ENCODE measurements around the gene ZDHHC5. TPM values are rescaled to one million over a fixed set of nuclear protein-coding genes. Genes with fewer than 3 reads are reported as not detected.

ZDHHC5 gene
- total and polyA plus RNA-seq, 2 of the 13 experiments (the other 11 are each of a cell fraction or from before 2014, with no cell fraction given): 26.6 to 34.0 TPM

GRCh38 chr11:57741132-57742086, 73.5 kb downstream of the ZDHHC5 start, which contains the start of gene SELENOH (continued):
- TF ChIP-seq TIGD3 (CRISPR knock-in tag; IDR thresholded peaks at IDR 0.05; ENCODE audit: borderline replicate concordance): no peak
- no peak for TF ChIP-seq PLRG1 (conservative IDR thresholded peaks at IDR 0.05)
- no peak for TF ChIP-seq ZBTB39 (CRISPR knock-in tag; IDR thresholded peaks at IDR 0.05)
- TF ChIP-seq, protein P1, sequence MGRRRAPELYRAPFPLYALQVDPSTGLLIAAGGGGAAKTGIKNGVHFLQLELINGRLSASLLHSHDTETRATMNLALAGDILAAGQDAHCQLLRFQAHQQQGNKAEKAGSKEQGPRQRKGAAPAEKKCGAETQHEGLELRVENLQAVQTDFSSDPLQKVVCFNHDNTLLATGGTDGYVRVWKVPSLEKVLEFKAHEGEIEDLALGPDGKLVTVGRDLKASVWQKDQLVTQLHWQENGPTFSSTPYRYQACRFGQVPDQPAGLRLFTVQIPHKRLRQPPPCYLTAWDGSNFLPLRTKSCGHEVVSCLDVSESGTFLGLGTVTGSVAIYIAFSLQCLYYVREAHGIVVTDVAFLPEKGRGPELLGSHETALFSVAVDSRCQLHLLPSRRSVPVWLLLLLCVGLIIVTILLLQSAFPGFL (CRISPR knock-in tag; IDR thresholded peaks at IDR 0.05): no peak
- no peak for TF ChIP-seq TEF (CRISPR knock-in tag; IDR thresholded peaks at IDR 0.05)
- peak; percentile 35; the same call in 1 of the 2 replicates for TF ChIP-seq SALL2 (CRISPR knock-in tag; IDR thresholded peaks at IDR 0.05)
- TF ChIP-seq, protein P2, sequence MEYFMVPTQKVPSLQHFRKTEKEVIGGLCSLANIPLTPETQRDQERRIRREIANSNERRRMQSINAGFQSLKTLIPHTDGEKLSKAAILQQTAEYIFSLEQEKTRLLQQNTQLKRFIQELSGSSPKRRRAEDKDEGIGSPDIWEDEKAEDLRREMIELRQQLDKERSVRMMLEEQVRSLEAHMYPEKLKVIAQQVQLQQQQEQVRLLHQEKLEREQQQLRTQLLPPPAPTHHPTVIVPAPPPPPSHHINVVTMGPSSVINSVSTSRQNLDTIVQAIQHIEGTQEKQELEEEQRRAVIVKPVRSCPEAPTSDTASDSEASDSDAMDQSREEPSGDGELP (IDR thresholded peaks at IDR 0.05; ENCODE audit: borderline replicate concordance, low read depth): no peak
- TF ChIP-seq RCOR2 (CRISPR knock-in tag; IDR thresholded peaks at IDR 0.05): no peak
- TF ChIP-seq, protein P3, sequence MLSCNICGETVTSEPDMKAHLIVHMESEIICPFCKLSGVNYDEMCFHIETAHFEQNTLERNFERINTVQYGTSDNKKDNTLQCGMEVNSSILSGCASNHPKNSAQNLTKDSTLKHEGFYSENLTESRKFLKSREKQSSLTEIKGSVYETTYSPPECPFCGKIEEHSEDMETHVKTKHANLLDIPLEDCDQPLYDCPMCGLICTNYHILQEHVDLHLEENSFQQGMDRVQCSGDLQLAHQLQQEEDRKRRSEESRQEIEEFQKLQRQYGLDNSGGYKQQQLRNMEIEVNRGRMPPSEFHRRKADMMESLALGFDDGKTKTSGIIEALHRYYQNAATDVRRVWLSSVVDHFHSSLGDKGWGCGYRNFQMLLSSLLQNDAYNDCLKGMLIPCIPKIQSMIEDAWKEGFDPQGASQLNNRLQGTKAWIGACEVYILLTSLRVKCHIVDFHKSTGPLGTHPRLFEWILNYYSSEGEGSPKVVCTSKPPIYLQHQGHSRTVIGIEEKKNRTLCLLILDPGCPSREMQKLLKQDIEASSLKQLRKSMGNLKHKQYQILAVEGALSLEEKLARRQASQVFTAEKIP (CRISPR knock-in tag; IDR thresholded peaks at IDR 0.05; ENCODE audit: borderline replicate concordance): no peak
- TF ChIP-seq, protein P4, sequence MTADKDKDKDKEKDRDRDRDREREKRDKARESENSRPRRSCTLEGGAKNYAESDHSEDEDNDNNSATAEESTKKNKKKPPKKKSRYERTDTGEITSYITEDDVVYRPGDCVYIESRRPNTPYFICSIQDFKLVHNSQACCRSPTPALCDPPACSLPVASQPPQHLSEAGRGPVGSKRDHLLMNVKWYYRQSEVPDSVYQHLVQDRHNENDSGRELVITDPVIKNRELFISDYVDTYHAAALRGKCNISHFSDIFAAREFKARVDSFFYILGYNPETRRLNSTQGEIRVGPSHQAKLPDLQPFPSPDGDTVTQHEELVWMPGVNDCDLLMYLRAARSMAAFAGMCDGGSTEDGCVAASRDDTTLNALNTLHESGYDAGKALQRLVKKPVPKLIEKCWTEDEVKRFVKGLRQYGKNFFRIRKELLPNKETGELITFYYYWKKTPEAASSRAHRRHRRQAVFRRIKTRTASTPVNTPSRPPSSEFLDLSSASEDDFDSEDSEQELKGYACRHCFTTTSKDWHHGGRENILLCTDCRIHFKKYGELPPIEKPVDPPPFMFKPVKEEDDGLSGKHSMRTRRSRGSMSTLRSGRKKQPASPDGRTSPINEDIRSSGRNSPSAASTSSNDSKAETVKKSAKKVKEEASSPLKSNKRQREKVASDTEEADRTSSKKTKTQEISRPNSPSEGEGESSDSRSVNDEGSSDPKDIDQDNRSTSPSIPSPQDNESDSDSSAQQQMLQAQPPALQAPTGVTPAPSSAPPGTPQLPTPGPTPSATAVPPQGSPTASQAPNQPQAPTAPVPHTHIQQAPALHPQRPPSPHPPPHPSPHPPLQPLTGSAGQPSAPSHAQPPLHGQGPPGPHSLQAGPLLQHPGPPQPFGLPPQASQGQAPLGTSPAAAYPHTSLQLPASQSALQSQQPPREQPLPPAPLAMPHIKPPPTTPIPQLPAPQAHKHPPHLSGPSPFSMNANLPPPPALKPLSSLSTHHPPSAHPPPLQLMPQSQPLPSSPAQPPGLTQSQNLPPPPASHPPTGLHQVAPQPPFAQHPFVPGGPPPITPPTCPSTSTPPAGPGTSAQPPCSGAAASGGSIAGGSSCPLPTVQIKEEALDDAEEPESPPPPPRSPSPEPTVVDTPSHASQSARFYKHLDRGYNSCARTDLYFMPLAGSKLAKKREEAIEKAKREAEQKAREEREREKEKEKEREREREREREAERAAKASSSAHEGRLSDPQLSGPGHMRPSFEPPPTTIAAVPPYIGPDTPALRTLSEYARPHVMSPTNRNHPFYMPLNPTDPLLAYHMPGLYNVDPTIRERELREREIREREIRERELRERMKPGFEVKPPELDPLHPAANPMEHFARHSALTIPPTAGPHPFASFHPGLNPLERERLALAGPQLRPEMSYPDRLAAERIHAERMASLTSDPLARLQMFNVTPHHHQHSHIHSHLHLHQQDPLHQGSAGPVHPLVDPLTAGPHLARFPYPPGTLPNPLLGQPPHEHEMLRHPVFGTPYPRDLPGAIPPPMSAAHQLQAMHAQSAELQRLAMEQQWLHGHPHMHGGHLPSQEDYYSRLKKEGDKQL (CRISPR knock-in tag; IDR thresholded peaks at IDR 0.05; ENCODE audit: low read depth): peak; percentile 62; the same call in 1 of the 2 replicates
- TF ChIP-seq PHF21A (CRISPR knock-in tag; IDR thresholded peaks at IDR 0.05): peak; percentile 63; the same call in 1 of the 2 replicates
- TF ChIP-seq SAFB2 (CRISPR knock-in tag; IDR thresholded peaks at IDR 0.05; ENCODE audit: borderline replicate concordance, low read depth): no peak
